ENCODE results near the gene EMC9.

- TF ChIP-seq EZH2 (IDR thresholded peaks at IDR 0.05), result no peak
- TF ChIP-seq FOXP2 (optimal IDR thresholded peaks at IDR 0.05; ENCODE audit: control extremely low read depth, extremely low read length, insufficient read depth), result no peak
Measured at GRCh38 chr14:24103451-24103850, 37.9 kb downstream of the EMC9 start.
